AG04450 (cell line): Measurements from ENCODE around the gene CADM1. TPM values are rescaled to one million over a fixed set of nuclear protein-coding genes. Genes with fewer than 3 reads are reported as not detected.

ENCODE experiments used
- CTCF ChIA-PET: fragments of 300-600, 350-600 bp; formaldehyde crosslinking; extraction: SDS; loops from one replicate; lab custom pipeline; 2022; ENCODE audit warnings: antibody characterized with exemption, inconsistent platforms; lab: Charles Lee
- POLR2A ChIA-PET: fragments of 350-600 bp; formaldehyde crosslinking; extraction: SDS; loops from one replicate; lab custom pipeline; 2021; ENCODE audit warnings: antibody characterized with exemption, inconsistent platforms; lab: Yijun Ruan, JAX
- DNase-seq: peaks from one replicate; pipeline ENCODE4 v3.0.0-alpha.2; 2011; ENCODE audit warnings: low read depth, low spot score
- H3K27ac ChIP-seq: one replicate; pipeline ENCODE4 v1.5.1; 2012; ENCODE audit warnings: low read depth, low read length, control low read depth
- H3K27me3 ChIP-seq: one replicate; pipeline ENCODE4 v1.6.0; 2012; ENCODE audit warnings: low read length; ENCODE audit not compliant: control insufficient read depth, insufficient read depth
- H3K4me3 ChIP-seq: 2 replicates; pipeline ENCODE4 v1.5.1; 2011; ENCODE audit warnings: mild to moderate bottlenecking, low read depth, low read length, control low read depth
- H3K9me3 ChIP-seq: 2 replicates; pipeline ENCODE4 v1.5.1; 2012; ENCODE audit warnings: low read length; ENCODE audit not compliant: control insufficient read depth, insufficient read depth
- polyA plus RNA-seq: library from polyadenylated mRNA; depleted of rRNA; stranded (reverse); fragments of >200 nt; gene quantifications from 2 replicates; pipeline ENCODE4 v1.2.3, GENCODE V29; 2011
- TF ChIP-seq, protein P1 (sequence below): IDR thresholded peaks from 2 replicates; pipeline ENCODE4 v1.5.1; 2011; ENCODE audit warnings: low read depth, low read length, control low read depth, inconsistent platforms

Gene CADM1
- polyA plus RNA-seq, 1 experiment = 70.7 TPM

- H3K27me3 ChIP-seq = no peaks in the 10 kb centered on the region
Measured at GRCh38 chr11:115497303-115497702, 6.9 kb downstream of the CADM1 start.

DNA sequence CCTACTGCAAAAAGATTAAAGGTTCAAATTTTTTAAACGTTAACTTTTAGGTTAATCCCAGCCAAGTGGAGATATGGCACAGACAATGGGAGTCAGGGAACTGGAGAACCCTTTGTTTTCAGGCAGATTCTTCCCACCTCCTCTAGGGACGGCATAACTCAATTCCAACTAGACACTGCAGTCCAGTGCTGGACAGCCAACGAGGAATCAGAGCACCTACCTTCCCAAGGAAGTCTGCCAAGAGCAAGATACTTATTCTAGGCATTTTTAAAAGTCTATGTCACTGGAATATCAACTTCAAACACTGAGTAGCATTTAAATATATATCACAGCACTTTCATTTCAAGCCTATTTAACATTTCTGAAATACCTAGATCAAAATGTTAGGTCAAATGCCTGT, 7.3 kb downstream of the CADM1 start:
- DNase-seq = no peak
- no peaks in the 10 kb centered on the region for H3K27me3 ChIP-seq
- H3K27ac ChIP-seq = no peak overlapping the region
- TF ChIP-seq, protein P1, sequence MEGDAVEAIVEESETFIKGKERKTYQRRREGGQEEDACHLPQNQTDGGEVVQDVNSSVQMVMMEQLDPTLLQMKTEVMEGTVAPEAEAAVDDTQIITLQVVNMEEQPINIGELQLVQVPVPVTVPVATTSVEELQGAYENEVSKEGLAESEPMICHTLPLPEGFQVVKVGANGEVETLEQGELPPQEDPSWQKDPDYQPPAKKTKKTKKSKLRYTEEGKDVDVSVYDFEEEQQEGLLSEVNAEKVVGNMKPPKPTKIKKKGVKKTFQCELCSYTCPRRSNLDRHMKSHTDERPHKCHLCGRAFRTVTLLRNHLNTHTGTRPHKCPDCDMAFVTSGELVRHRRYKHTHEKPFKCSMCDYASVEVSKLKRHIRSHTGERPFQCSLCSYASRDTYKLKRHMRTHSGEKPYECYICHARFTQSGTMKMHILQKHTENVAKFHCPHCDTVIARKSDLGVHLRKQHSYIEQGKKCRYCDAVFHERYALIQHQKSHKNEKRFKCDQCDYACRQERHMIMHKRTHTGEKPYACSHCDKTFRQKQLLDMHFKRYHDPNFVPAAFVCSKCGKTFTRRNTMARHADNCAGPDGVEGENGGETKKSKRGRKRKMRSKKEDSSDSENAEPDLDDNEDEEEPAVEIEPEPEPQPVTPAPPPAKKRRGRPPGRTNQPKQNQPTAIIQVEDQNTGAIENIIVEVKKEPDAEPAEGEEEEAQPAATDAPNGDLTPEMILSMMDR = no peak
- H3K4me3 ChIP-seq = no peak overlapping the region
- POLR2A ChIA-PET = no interaction called here
- no peaks in the 10 kb centered on the region for H3K9me3 ChIP-seq
- CTCF ChIA-PET = interaction anchor here (0.7 to 1.3 kb wide), 3 partner anchors 162 to 328 kb away, joined by 3 read pairs; no protein-coding TSS in a partner anchor

More at GRCh38 chr11:115497303-115497702, 6.9 kb downstream of the CADM1 start:
- ChIA-PET POLR2A (no interaction called here), CTCF (interaction anchor here (0.7 to 1.3 kb wide), 3 partner anchors 162 to 328 kb away, joined by 3 read pairs; no protein-coding TSS in a partner anchor)
- no peak overlapping the region for H3K27ac ChIP-seq
- TF ChIP-seq, protein P1 = no peak
- H3K9me3 ChIP-seq = no peaks in the 10 kb centered on the region
- DNase-seq = no peak
- H3K4me3 ChIP-seq = no peak overlapping the region

GRCh38 chr11:115493905-115494304, 10.3 kb downstream of the CADM1 start:
- Histone ChIP-seq H3K4me3 (no peak overlapping the region), H3K27me3 (no peaks in the 10 kb centered on the region), H3K27ac (no peak overlapping the region), H3K9me3 (no peaks in the 10 kb centered on the region)
- TF ChIP-seq, protein P1 = no peak
- CTCF ChIA-PET = interaction anchor here (1.5 to 1.8 kb wide), 2 partner anchors 9 to 169 kb away, joined by 4 to 5 read pairs; no protein-coding TSS in a partner anchor
- POLR2A ChIA-PET = no interaction called here
- no peak for DNase-seq

- DNase-seq = no peak
- ChIA-PET CTCF (interaction anchor here (1.5 to 1.8 kb wide), 2 partner anchors 9 to 169 kb away, joined by 4 to 5 read pairs; no protein-coding TSS in a partner anchor), POLR2A (no interaction called here)
- H3K27ac ChIP-seq = no peak overlapping the region
- H3K27me3 ChIP-seq = no peaks in the 10 kb centered on the region
- no peaks in the 10 kb centered on the region for H3K9me3 ChIP-seq
- no peak overlapping the region for H3K4me3 ChIP-seq
- TF ChIP-seq, protein P1 = no peak
Measured at GRCh38 chr11:115493488-115493887, 10.7 kb downstream of the CADM1 start.

- Histone ChIP-seq H3K4me3 (no peak overlapping the region), H3K9me3 (no peaks in the 10 kb centered on the region), H3K27ac (no peak overlapping the region), H3K27me3 (no peaks in the 10 kb centered on the region)
- POLR2A ChIA-PET = no interaction called here
- CTCF ChIA-PET = interaction anchor here (0.7 to 1.8 kb wide), 3 partner anchors 13 to 160 kb away, joined by 3 to 5 read pairs (median 3); partner anchors contain the start of gene CADM1
- TF ChIP-seq, protein P1 = no peak
- no peak for DNase-seq
Measured at GRCh38 chr11:115489466-115489865, 14.7 kb downstream of the CADM1 start.
